GM19455 (cell line): ENCODE results near the gene CDK12.

Experiments used
- ATAC-seq: cut with Tn5 transposase; IDR thresholded peaks from one replicate; pipeline ENCODE4 v1.9.1; 2021; ENCODE audit not compliant: unreplicated experiment

CDK12 gene

DNA sequence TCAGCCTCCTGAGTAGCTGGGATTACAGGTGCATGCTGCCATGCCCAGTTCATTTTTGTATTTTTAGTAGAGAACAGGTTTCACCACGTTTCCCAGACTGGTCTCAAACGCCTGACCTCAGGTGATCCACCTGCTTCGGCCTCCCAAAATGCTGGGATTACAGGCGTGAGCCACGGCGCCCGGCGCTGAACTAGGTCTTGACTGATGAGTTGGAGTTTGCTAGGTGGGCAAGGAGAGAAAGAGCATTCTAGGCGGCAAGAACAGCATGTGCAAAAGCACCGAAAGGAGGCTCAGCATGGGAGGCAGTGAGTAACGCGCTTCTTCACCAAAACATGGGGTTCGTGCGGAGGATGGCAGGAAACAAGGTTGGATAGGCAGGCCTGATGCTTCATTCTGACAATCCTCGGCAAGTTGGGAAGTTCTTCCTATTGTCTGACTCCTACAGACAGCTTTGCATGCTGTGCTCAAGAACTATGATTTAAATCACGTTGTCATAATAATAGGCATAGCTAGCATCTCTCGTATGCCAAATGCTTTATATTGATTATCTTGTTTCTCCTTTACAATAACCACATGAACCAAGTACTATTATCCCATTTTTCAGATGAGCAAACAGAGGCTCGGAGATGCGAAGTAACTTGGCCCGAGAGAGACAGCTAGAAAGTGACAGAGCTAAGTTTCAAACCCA, 119.9 kb downstream of the CDK12 start:
- no peak for ATAC-seq

DNA sequence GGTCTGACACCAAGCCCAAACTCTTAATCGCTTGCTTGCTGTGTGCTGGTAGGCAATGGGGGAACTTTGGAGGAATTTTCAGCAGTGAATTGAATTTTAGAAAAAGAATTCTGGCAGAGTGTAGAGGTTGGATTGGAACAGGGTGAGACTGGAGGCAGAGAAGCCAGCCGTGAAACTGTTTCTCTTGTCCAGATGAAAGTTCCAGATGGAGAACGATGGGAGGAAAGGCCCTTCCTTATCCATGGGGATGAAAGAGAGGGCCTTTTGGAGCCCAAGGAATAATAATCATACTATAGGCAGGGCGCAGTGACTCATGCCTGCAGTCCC, 120.4 kb downstream of the CDK12 start:
- no peak for ATAC-seq

DNA sequence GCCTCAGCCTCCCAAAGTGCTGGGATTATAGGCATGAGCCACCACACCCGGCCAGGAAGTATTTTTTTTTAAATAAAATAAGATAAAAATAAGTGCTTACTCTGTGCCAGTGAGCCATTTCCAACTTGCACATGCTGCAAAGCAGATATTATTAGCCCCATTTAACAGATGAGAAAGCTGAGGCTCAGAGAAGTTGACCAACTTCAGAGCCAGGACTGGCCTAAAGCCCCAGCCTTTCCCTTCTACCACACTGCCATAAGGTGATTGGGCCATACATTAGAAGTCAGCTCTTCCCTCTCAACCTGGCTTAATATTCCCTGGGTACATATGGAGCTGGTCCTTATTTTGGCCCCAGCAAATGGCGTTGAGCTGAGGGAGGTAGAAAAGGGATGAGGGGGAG, 121.4 kb downstream of the CDK12 start:
- ATAC-seq: no peak
